IgD-negative memory B cell (primary cell): ENCODE data around the gene ITM2C. TPM values are rescaled to one million over a fixed set of nuclear protein-coding genes. Genes with fewer than 3 reads are reported as not detected.
A peak's percentile ranks its signal among the peaks of the same experiment; 100 is the strongest.

Source experiments
- H3K27ac Mint-ChIP-seq, 3 donors: one replicate each; pipeline ENCODE4 v1.8.0; 2020 to 2022; ENCODE audit warnings: mild to moderate bottlenecking in 3 of 3, mixed read lengths in 3 of 3, moderate library complexity in 1 of 3
- H3K27me3 Mint-ChIP-seq: one replicate; pipeline ENCODE4 v1.8.0; 2021; ENCODE audit warnings: mixed read lengths
- H3K36me3 Mint-ChIP-seq: one replicate; pipeline ENCODE4 v1.8.0; 2020; ENCODE audit warnings: mild to moderate bottlenecking, mixed read lengths
- H3K4me1 Mint-ChIP-seq, 3 donors: one replicate each; pipeline ENCODE4 v1.8.0; 2020 to 2022; ENCODE audit warnings: mixed read lengths in 3 of 3, mild to moderate bottlenecking in 1 of 3
- H3K4me3 Mint-ChIP-seq, 4 donors: one replicate each; pipeline ENCODE4 v1.8.0; 2020 to 2022; ENCODE audit warnings: mild to moderate bottlenecking in 4 of 4, mixed read lengths in 4 of 4, moderate library complexity in 3 of 4
- H3K9me3 Mint-ChIP-seq, 3 donors: one replicate each; pipeline ENCODE4 v1.8.0; 2020 to 2021; ENCODE audit warnings: mixed read lengths in 3 of 3, mild to moderate bottlenecking in 1 of 3
- polyA plus RNA-seq: library from polyadenylated mRNA; unstranded; fragments of 300-500 nt; fragmentation: Illumina TruSeq; gene quantifications from one replicate; pipeline ENCODE4 v1.2.3, GENCODE V29; 2021

ITM2C gene
- polyA plus RNA-seq, 1 donor from 2014 or later, result 162 TPM

GRCh38 chr2:230874456-230874855 lies 9.7 kb downstream of the ITM2C start:
- Mint-ChIP-seq H3K27ac (peak overlapping the region; percentile 93 to 99 (median 94)), H3K4me1 (peaks cover 35 to 55% (median 47%) of the 10 kb centered on the region in 3 donors)

GRCh38 chr2:230874876-230875275 lies 10.1 kb downstream of the ITM2C start:
- Mint-ChIP-seq H3K9me3 (no peaks in the 10 kb centered on the region), H3K27me3 (no peaks in the 10 kb centered on the region), H3K36me3 (peaks cover 2% of the 10 kb centered on the region), H3K4me1 (peaks cover 35 to 54% (median 47%) of the 10 kb centered on the region in 3 donors), H3K4me3 (peak overlapping the region in 3 of 4 donors; percentile 55 to 88 (median 87)), H3K27ac (peak overlapping the region in 2 of 3 donors; percentile 93 to 94)

More at GRCh38 chr2:230874456-230874855, 9.7 kb downstream of the ITM2C start:
- peaks cover 2% of the 10 kb centered on the region for H3K36me3 Mint-ChIP-seq
- peak overlapping the region in 3 of 4 donors; percentile 87 to 95 (median 88) for H3K4me3 Mint-ChIP-seq
- no peaks in the 10 kb centered on the region for H3K27me3 Mint-ChIP-seq
- no peaks in the 10 kb centered on the region for H3K9me3 Mint-ChIP-seq

GRCh38 chr2:230875347-230876315 lies 10.9 kb downstream of the ITM2C start:
- peaks cover 2% of the 10 kb centered on the region for H3K36me3 Mint-ChIP-seq

GRCh38 chr2:230877116-230877758 lies 12.5 kb downstream of the ITM2C start:
- Mint-ChIP-seq H3K4me1 (peaks cover 35 to 49% (median 44%) of the 10 kb centered on the region in 3 donors), H3K27me3 (no peaks in the 10 kb centered on the region), H3K4me3 (peak overlapping the region; percentile 17 to 92 (median 76)), H3K9me3 (no peaks in the 10 kb centered on the region), H3K36me3 (peaks cover 2% of the 10 kb centered on the region), H3K27ac (peak overlapping the region; percentile 87 to 95 (median 94))

More at GRCh38 chr2:230875347-230876315, 10.9 kb downstream of the ITM2C start:
- Mint-ChIP-seq H3K4me1 (peaks cover 35 to 51% (median 42%) of the 10 kb centered on the region in 3 donors), H3K27me3 (no peaks in the 10 kb centered on the region), H3K4me3 (peak overlapping the region in 2 of 4 donors; percentile 55 to 85), H3K27ac (peak overlapping the region in 2 of 3 donors; percentile 31 to 93), H3K9me3 (no peaks in the 10 kb centered on the region)

- Mint-ChIP-seq H3K4me1 (peaks cover 32 to 41% (median 40%) of the 10 kb centered on the region in 3 donors), H3K4me3 (peak overlapping the region; percentile 17 to 92 (median 76)), H3K27me3 (no peaks in the 10 kb centered on the region), H3K9me3 (no peaks in the 10 kb centered on the region), H3K27ac (peak overlapping the region; percentile 87 to 95 (median 94)), H3K36me3 (peaks cover 2% of the 10 kb centered on the region)
Measured at GRCh38 chr2:230877759-230878598, 13.2 kb downstream of the ITM2C start.

- H3K27ac Mint-ChIP-seq, result peak overlapping the region; percentile 87 to 95 (median 94)
- no peaks in the 10 kb centered on the region for H3K9me3 Mint-ChIP-seq
- peaks cover 2% of the 10 kb centered on the region for H3K36me3 Mint-ChIP-seq
- peaks cover 29 to 38% (median 33%) of the 10 kb centered on the region in 3 donors for H3K4me1 Mint-ChIP-seq
- H3K4me3 Mint-ChIP-seq, result peak overlapping the region in 2 of 4 donors; percentile 78 to 92
- H3K27me3 Mint-ChIP-seq, result no peaks in the 10 kb centered on the region
Measured at GRCh38 chr2:230878599-230879188, 14.0 kb downstream of the ITM2C start.

GRCh38 chr2:230879271-230879882 lies 14.6 kb downstream of the ITM2C start:
- peak overlapping the region in 2 of 3 donors; percentile 85 to 94 for H3K27ac Mint-ChIP-seq
- H3K4me1 Mint-ChIP-seq, result peaks cover 25 to 31% (median 30%) of the 10 kb centered on the region in 3 donors
- no peaks in the 10 kb centered on the region for H3K27me3 Mint-ChIP-seq
- peaks cover 2% of the 10 kb centered on the region for H3K36me3 Mint-ChIP-seq
- peak overlapping the region in 2 of 4 donors; percentile 49 to 50 for H3K4me3 Mint-ChIP-seq
- no peaks in the 10 kb centered on the region for H3K9me3 Mint-ChIP-seq

- Mint-ChIP-seq H3K36me3 (peaks cover 2% of the 10 kb centered on the region), H3K27ac (no peak overlapping the region), H3K4me3 (no peak overlapping the region), H3K27me3 (no peaks in the 10 kb centered on the region), H3K4me1 (peaks cover 24 to 28% (median 26%) of the 10 kb centered on the region in 3 donors), H3K9me3 (no peaks in the 10 kb centered on the region)
Measured at GRCh38 chr2:230879891-230880290, 15.1 kb downstream of the ITM2C start.

GRCh38 chr2:230881840-230882239 lies 17.1 kb downstream of the ITM2C start:
- peaks cover 2% of the 10 kb centered on the region for H3K27me3 Mint-ChIP-seq
- peak overlapping the region in 1 of 4 donors; percentile 8 for H3K4me3 Mint-ChIP-seq

GRCh38 chr2:230885463-230886130 lies 20.9 kb downstream of the ITM2C start:
- H3K9me3 Mint-ChIP-seq, result no peaks in the 10 kb centered on the region
- peaks cover 2% of the 10 kb centered on the region for H3K27me3 Mint-ChIP-seq
- H3K4me3 Mint-ChIP-seq, result peak overlapping the region in 1 of 4 donors; percentile 30
- H3K27ac Mint-ChIP-seq, result no peak overlapping the region
- H3K4me1 Mint-ChIP-seq, result peaks cover 11 to 17% (median 12%) of the 10 kb centered on the region in 3 donors
- no peaks in the 10 kb centered on the region for H3K36me3 Mint-ChIP-seq

More at GRCh38 chr2:230881840-230882239, 17.1 kb downstream of the ITM2C start:
- Mint-ChIP-seq H3K4me1 (peaks cover 27 to 30% (median 27%) of the 10 kb centered on the region in 3 donors), H3K27ac (peak overlapping the region in 1 of 3 donors; percentile 72), H3K36me3 (peaks cover 2% of the 10 kb centered on the region), H3K9me3 (no peaks in the 10 kb centered on the region)

GRCh38 chr2:230886206-230886605 lies 21.5 kb downstream of the ITM2C start:
- H3K36me3 Mint-ChIP-seq, result no peaks in the 10 kb centered on the region
- no peak overlapping the region for H3K27ac Mint-ChIP-seq
- peaks cover 2% of the 10 kb centered on the region for H3K27me3 Mint-ChIP-seq
- peak overlapping the region in 1 of 4 donors; percentile 30 for H3K4me3 Mint-ChIP-seq
- peaks cover 8 to 19% (median 9%) of the 10 kb centered on the region in 3 donors for H3K4me1 Mint-ChIP-seq
- H3K9me3 Mint-ChIP-seq, result no peaks in the 10 kb centered on the region

- Mint-ChIP-seq H3K4me3 (no peak overlapping the region), H3K4me1 (peaks cover 8 to 23% (median 9%) of the 10 kb centered on the region in 3 donors), H3K36me3 (no peaks in the 10 kb centered on the region), H3K9me3 (no peaks in the 10 kb centered on the region), H3K27me3 (peaks cover 2% of the 10 kb centered on the region), H3K27ac (no peak overlapping the region)
Measured at GRCh38 chr2:230886671-230887071, 21.9 kb downstream of the ITM2C start.

- no peak overlapping the region for H3K4me3 Mint-ChIP-seq
- no peaks in the 10 kb centered on the region for H3K9me3 Mint-ChIP-seq
- H3K36me3 Mint-ChIP-seq, result no peaks in the 10 kb centered on the region
- no peak overlapping the region for H3K27ac Mint-ChIP-seq
- peaks cover 8 to 21% (median 10%) of the 10 kb centered on the region in 3 donors for H3K4me1 Mint-ChIP-seq
- H3K27me3 Mint-ChIP-seq, result peaks cover 2% of the 10 kb centered on the region
Measured at GRCh38 chr2:230887342-230887741, 22.6 kb downstream of the ITM2C start.
